ENCODE measurements around the gene BAD. TPM values are rescaled to one million over a fixed set of nuclear protein-coding genes. Genes with fewer than 3 reads are reported as not detected.

BAD gene
- total RNA-seq, 6 experiments from 2014 or later = 22.0 to 53.8 (median 26.0) TPM

DNA sequence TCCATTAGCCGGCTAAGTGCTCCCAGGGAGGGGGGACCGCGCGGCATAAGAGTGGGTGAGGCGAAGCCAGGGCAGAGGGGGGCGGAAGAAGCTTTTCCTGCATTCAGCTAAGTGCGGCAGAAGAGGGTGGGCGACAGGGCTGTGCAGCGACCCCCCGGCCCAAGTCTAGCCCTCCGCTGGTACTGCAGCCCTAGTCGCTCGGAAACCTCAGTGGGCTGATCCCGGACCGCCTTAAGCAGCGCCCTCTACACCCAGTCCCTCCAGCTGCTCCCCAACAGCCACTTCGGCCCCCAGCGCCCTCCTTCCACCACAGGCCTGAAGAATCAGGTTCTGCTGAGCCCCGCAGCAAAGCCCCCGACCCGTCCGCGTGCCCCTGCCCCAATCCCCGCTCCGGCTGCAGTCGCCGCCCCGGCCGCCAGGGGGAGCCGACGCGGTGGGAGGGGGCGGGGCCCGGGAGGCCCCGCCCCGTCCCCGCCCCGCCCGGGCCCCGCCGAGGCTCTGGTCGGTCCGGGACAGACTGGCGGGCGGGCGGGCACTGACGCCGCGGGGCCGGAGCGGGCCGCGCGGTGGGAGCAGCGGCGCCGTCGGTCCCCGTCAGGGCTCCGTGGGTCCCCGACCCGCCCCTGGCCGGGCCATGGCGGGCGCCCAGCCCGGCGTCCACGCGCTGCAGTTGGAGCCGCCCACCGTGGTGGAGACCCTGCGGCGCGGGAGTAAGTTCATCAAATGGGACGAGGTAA is 33.3 kb downstream of the BAD start, which contains the start of gene PLCB3:
Gene PLCB3, plus strand, starts transcription at position 515 of the 737 bp plus-strand sequence. Its CDS starts 120 bp downstream, at position 635.
- peak; percentile 79 for TF ChIP-seq POLR2A (IDR thresholded peaks at IDR 0.05)
- TF ChIP-seq, protein P1, sequence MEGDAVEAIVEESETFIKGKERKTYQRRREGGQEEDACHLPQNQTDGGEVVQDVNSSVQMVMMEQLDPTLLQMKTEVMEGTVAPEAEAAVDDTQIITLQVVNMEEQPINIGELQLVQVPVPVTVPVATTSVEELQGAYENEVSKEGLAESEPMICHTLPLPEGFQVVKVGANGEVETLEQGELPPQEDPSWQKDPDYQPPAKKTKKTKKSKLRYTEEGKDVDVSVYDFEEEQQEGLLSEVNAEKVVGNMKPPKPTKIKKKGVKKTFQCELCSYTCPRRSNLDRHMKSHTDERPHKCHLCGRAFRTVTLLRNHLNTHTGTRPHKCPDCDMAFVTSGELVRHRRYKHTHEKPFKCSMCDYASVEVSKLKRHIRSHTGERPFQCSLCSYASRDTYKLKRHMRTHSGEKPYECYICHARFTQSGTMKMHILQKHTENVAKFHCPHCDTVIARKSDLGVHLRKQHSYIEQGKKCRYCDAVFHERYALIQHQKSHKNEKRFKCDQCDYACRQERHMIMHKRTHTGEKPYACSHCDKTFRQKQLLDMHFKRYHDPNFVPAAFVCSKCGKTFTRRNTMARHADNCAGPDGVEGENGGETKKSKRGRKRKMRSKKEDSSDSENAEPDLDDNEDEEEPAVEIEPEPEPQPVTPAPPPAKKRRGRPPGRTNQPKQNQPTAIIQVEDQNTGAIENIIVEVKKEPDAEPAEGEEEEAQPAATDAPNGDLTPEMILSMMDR (IDR thresholded peaks at IDR 0.05) = peak; percentile 64 to 88 (median 76)
- Histone ChIP-seq H3K27ac (peak within 1 kb of the TSS; percentile 44 to 69 (median 63)), H3K4me3 (peak within 1 kb of the TSS; percentile 72 to 87 (median 85)), H3K9me3 (no peaks in the 10 kb centered on the region), H3K27me3 (no peaks in the 10 kb centered on the region), H3K36me3 (no peaks in the 10 kb centered on the region), H3K4me1 (peaks cover 0 to 25% (median 12%) of the 10 kb centered on the region in 4 donors)
- DNase-seq (peak in 2 of 3 donors; percentile 74 to 76), ATAC-seq (peak; percentile 56 to 77 (median 62))
- 4% methylated on average over 17 of the region's 75 CpGs for WGBS (ENCODE audit: insufficient coverage, low coverage, low lambda C conversion rate, missing lambda C conversion rate)
- intact Hi-C loops (cut with DNase I) = no loop called here

GRCh38 chr11:64250415-64251015 is 34.0 kb downstream of the BAD start:
- intact Hi-C loops (cut with DNase I) = no loop called here
- no peaks in the 10 kb centered on the region for H3K9me3 ChIP-seq
- peak in 1 of 3 donors; percentile 28 for DNase-seq
- no peak overlapping the region for H3K27ac ChIP-seq
- ATAC-seq = no peak
- H3K27me3 ChIP-seq = no peaks in the 10 kb centered on the region
- TF ChIP-seq, protein P1 (IDR thresholded peaks at IDR 0.05) = no peak
- no peak for TF ChIP-seq POLR2A (IDR thresholded peaks at IDR 0.05)
- H3K4me1 ChIP-seq = peaks cover 0 to 26% (median 12%) of the 10 kb centered on the region in 4 donors
- WGBS (ENCODE audit: insufficient coverage, low coverage, low lambda C conversion rate, missing lambda C conversion rate) = no CpG with 5 or more reads among the region's 13 CpGs
- H3K4me3 ChIP-seq = peak overlapping the region; percentile 29 to 87 (median 72)
- H3K36me3 ChIP-seq = no peaks in the 10 kb centered on the region

DNA sequence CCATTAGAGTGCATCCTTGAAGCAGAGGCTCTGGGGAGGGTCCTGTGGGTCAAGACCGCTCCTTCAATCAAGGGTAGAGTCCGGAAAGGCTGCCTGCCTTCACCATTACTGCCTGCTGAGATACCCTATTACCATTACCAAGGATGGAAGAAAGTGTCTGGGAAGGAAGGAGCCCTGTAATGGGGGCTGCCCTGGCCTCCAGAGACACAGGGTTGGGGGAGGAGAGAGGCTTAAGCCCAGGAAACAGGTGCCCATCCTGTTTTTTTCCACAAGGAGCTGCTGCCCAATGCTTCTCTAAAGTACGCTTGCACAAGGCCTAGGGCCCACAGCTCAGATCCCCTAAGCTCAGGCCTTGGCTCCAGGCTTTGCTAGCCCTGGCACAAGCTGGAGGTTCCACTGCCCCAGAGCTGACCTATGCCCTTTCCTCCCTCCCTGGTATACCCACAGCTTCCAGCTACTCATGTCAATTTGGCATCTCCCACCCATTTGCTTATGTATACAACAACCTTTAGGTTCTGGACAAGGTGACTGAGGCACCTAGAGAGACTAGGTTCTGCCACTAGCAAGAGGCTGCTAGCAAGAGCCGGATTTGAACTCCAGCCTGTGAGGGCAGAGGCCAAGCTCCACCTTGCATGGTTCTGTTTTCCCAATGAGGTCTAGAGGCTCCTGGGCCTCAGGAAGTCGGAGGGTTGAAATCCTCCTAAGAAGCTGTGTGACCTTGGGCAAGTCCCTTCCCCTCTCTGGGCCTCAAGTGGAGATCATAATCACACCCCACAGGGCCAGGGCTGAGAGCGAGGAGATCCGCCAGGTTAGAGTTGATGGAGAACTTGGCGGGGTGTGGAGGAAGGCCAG is 34.7 kb downstream of the BAD start:
- Histone ChIP-seq H3K27ac (no peak overlapping the region), H3K36me3 (no peaks in the 10 kb centered on the region), H3K4me3 (no peak overlapping the region), H3K4me1 (peaks cover 0 to 27% (median 12%) of the 10 kb centered on the region in 4 donors), H3K27me3 (no peaks in the 10 kb centered on the region), H3K9me3 (no peaks in the 10 kb centered on the region)
- ATAC-seq (peak in 3 of 4 donors; percentile 7 to 25 (median 22)), DNase-seq (no peak)
- WGBS (ENCODE audit: insufficient coverage, low coverage, low lambda C conversion rate, missing lambda C conversion rate) = 83% methylated on average over 1 of the region's 8 CpGs
- TF ChIP-seq, protein P1 (IDR thresholded peaks at IDR 0.05) = no peak
- TF ChIP-seq POLR2A (IDR thresholded peaks at IDR 0.05) = no peak
- intact Hi-C loops (cut with DNase I) = no loop called here

GRCh38 chr11:64249038-64249437 is 35.4 kb downstream of the BAD start:
- no peaks in the 10 kb centered on the region for H3K36me3 ChIP-seq
- H3K9me3 ChIP-seq = no peaks in the 10 kb centered on the region
- WGBS (ENCODE audit: insufficient coverage, low coverage, low lambda C conversion rate, missing lambda C conversion rate) = 60% methylated on average over 1 of the region's 4 CpGs
- no peaks in the 10 kb centered on the region for H3K27me3 ChIP-seq
- ATAC-seq (no peak), DNase-seq (no peak)
- H3K4me1 ChIP-seq = peaks cover 0 to 27% (median 12%) of the 10 kb centered on the region in 4 donors
- no peak for TF ChIP-seq POLR2A (IDR thresholded peaks at IDR 0.05)
- TF ChIP-seq, protein P1 (IDR thresholded peaks at IDR 0.05) = no peak
- H3K27ac ChIP-seq = no peak overlapping the region
- intact Hi-C loops (cut with DNase I) = no loop called here
- no peak overlapping the region for H3K4me3 ChIP-seq

All from right lobe of liver (tissue), 6 donors.